ENCODE results near the gene DUSP15. TPM values are rescaled to one million over a fixed set of nuclear protein-coding genes. Genes with fewer than 3 reads are reported as not detected.
A peak's percentile ranks its signal among the peaks of the same experiment; 100 is the strongest.

The DUSP15 gene
- polyA plus RNA-seq, 2 of the 4 experiments (the other 2 are of a cell fraction): 0.53 to 1.3 TPM

GRCh38 chr20:31861385-31862156 lies 8.8 kb downstream of the DUSP15 start:
- ChIA-PET POLR2A (interaction anchor here (0.6 to 0.7 kb wide), 2 partner anchors 9 to 18 kb away, joined by 3 read pairs; no protein-coding TSS in a partner anchor), CTCF (interaction anchor here (1.2 to 5.7 kb wide), 7 partner anchors 9 to 91 kb away, joined by 3 to 64 read pairs (median 5); partner anchors contain the start of gene PDRG1)
- Histone ChIP-seq H3K9me3 (no peaks in the 10 kb centered on the region), H3K4me3 (peak overlapping the region; percentile 57), H3K4me1 (peaks cover 15% of the 10 kb centered on the region), H3K27ac (peak overlapping the region; percentile 28 to 82; a peak in 5 of 6 replicates), H3K4me2 (peak overlapping the region; percentile 98)
- 8% methylated on average over 16 of the region's 60 CpGs for WGBS (ENCODE audit: missing lambda C conversion rate)
- TF ChIP-seq HES2 (IDR thresholded peaks at IDR 0.05) (no peak), POLR2A (IDR thresholded peaks at IDR 0.05; ENCODE audit: low read length) (peak; percentile 50)
- no peak for FAIRE-seq
- ATAC-seq: peak; percentile 72 to 88
- DNase-seq (ENCODE audit: low read depth in 1 of 2, low spot score in 1 of 2): peak; percentile 75 to 85

DNA sequence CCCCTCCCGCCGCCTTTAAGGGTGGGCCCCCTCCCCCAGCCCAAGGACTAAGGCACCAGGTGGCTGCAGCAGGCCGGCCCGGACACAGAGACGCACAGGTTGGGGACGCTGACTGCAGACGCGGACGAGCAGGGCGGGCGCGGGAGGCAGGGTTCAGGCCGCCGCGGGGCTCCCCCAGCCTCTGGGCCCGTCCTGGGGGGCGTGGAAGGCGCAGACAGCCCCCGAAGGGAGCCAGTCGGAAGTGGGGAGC lies 9.3 kb downstream of the DUSP15 start:
- POLR2A ChIA-PET: interaction anchor here (0.6 kb wide), 1 partner anchor 8 kb away, joined by 3 read pairs; no protein-coding TSS in a partner anchor
- DNase-seq (ENCODE audit: low read depth in 1 of 2, low spot score in 1 of 2) (no peak), ATAC-seq (peak; percentile 31 to 61; a peak in 4 of 6 replicates), FAIRE-seq (no peak)
- no peaks in the 10 kb centered on the region for H3K9me3 ChIP-seq
- CTCF ChIA-PET: interaction anchor here (0.7 to 5.7 kb wide), 7 partner anchors 9 to 135 kb away, joined by 3 to 64 read pairs (median 4); partner anchors contain the start of gene PDRG1
- H3K4me2 ChIP-seq: peak overlapping the region; percentile 98
- TF ChIP-seq BHLHE40 (IDR thresholded peaks at IDR 0.05; ENCODE audit: low read depth, low read length) (no peak), HES2 (IDR thresholded peaks at IDR 0.05) (no peak), SMC3 (IDR thresholded peaks at IDR 0.05) (no peak), ESRRA (IDR thresholded peaks at IDR 0.05; ENCODE audit: borderline replicate concordance, low read length) (no peak), NR3C1 (IDR thresholded peaks at IDR 0.05) (no peak), HOXA7 (CRISPR knock-in tag; IDR thresholded peaks at IDR 0.05) (no peak), RARB (CRISPR knock-in tag; IDR thresholded peaks at IDR 0.05) (no peak), MAFK (IDR thresholded peaks at IDR 0.05; ENCODE audit: partially characterized antibody) (no peak), ZSCAN20 (CRISPR knock-in tag; IDR thresholded peaks at IDR 0.05) (no peak), NFE2L2 (conservative IDR thresholded peaks at IDR 0.05; ENCODE audit: low read length) (no peak), HDAC2 (IDR thresholded peaks at IDR 0.05) (no peak), POLR2A (IDR thresholded peaks at IDR 0.05; ENCODE audit: low read length) (no peak), CHD4 (IDR thresholded peaks at IDR 0.05; ENCODE audit: borderline replicate concordance) (no peak), ZFP36 (IDR thresholded peaks at IDR 0.05; ENCODE audit: borderline replicate concordance, partially characterized antibody) (no peak), CEBPB (IDR thresholded peaks at IDR 0.05) (no peak), CHD2 (IDR thresholded peaks at IDR 0.05; ENCODE audit: low read length, partially characterized antibody) (no peak), REST (IDR thresholded peaks at IDR 0.05) (no peak), E2F6 (IDR thresholded peaks at IDR 0.05; ENCODE audit: borderline replicate concordance, low read depth) (no peak), JUNB (IDR thresholded peaks at IDR 0.05) (no peak)
- H3K4me3 ChIP-seq: peak overlapping the region; percentile 57
- peaks cover 15% of the 10 kb centered on the region for H3K4me1 ChIP-seq
- peak overlapping the region; percentile 28 to 82; a peak in 5 of 6 replicates for H3K27ac ChIP-seq
- 11% methylated on average over 11 of the region's 20 CpGs for WGBS (ENCODE audit: missing lambda C conversion rate)
